ENCODE results near the gene MRPL28. TPM values are rescaled to one million over a fixed set of nuclear protein-coding genes. Genes with fewer than 3 reads are reported as not detected.
A peak's percentile ranks its signal among the peaks of the same experiment; 100 is the strongest.
"Not testable (repeated sequence)": the region's sequence is repeated elsewhere in the genome, so short reads cannot be mapped to it uniquely, and the experiment has no call there.

MRPL28 gene
- total and polyA plus RNA-seq, 2 experiments from 2014 or later: 242 to 290 TPM

DNA sequence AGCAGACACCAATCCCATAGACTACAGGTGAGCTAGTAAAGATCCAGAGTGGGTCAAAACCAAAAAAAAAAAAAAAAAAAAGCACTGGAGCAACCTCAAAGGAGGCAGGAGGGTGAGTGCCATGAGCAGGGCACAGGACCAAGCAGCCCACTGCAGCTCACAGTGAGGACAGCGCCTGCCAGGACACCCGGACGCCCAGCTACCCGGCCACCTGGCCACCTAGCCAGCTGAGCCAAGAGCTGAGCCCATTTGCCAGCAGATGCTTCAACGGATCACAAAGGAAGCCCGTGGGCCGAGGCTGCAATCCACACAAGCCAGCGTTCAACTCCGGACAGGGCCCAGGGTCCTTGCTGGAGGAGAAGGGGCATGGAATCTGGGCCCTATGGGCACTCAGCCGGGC is 32.9 kb downstream of the MRPL28 start:
- Histone ChIP-seq H3K27ac (no peak overlapping the region), H3K4me3 (no peak overlapping the region), H3K36me3 (no peaks in the 10 kb centered on the region), H3K27me3 (no peaks in the 10 kb centered on the region), H3K9me3 (ENCODE audit: low read depth) (no peaks in the 10 kb centered on the region), H3K4me1 (ENCODE audit: low read depth) (no peaks in the 10 kb centered on the region)
- TF ChIP-seq, protein P1, sequence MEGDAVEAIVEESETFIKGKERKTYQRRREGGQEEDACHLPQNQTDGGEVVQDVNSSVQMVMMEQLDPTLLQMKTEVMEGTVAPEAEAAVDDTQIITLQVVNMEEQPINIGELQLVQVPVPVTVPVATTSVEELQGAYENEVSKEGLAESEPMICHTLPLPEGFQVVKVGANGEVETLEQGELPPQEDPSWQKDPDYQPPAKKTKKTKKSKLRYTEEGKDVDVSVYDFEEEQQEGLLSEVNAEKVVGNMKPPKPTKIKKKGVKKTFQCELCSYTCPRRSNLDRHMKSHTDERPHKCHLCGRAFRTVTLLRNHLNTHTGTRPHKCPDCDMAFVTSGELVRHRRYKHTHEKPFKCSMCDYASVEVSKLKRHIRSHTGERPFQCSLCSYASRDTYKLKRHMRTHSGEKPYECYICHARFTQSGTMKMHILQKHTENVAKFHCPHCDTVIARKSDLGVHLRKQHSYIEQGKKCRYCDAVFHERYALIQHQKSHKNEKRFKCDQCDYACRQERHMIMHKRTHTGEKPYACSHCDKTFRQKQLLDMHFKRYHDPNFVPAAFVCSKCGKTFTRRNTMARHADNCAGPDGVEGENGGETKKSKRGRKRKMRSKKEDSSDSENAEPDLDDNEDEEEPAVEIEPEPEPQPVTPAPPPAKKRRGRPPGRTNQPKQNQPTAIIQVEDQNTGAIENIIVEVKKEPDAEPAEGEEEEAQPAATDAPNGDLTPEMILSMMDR (IDR thresholded peaks at IDR 0.05; ENCODE audit: low read depth, low read length): no peak
- DNase-seq (ENCODE audit: low read depth in 1 of 2, low spot score in 1 of 2): no peak

DNA sequence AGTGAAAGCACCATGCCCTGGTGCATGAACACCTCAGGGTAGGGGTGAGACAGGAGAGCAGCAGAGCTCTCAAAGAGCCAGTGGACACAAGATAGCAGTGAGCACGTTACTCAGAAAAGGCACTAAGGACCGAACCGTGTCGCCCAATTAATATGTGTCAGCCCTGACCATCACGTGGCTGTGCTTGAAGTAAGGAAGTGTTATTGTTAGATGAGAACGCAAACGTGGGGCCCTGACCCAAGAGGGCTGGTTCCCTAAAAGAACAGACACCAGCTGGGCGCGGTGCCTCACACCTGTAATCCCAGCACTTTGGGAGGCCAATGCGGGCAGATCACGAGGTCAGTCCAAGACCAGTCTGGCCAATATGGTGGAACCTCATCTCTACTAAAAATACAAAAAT is 34.1 kb downstream of the MRPL28 start:
- no peaks in the 10 kb centered on the region for H3K36me3 ChIP-seq
- TF ChIP-seq, protein P1 (IDR thresholded peaks at IDR 0.05; ENCODE audit: low read depth, low read length): no peak
- no peak overlapping the region for H3K4me3 ChIP-seq

DNA sequence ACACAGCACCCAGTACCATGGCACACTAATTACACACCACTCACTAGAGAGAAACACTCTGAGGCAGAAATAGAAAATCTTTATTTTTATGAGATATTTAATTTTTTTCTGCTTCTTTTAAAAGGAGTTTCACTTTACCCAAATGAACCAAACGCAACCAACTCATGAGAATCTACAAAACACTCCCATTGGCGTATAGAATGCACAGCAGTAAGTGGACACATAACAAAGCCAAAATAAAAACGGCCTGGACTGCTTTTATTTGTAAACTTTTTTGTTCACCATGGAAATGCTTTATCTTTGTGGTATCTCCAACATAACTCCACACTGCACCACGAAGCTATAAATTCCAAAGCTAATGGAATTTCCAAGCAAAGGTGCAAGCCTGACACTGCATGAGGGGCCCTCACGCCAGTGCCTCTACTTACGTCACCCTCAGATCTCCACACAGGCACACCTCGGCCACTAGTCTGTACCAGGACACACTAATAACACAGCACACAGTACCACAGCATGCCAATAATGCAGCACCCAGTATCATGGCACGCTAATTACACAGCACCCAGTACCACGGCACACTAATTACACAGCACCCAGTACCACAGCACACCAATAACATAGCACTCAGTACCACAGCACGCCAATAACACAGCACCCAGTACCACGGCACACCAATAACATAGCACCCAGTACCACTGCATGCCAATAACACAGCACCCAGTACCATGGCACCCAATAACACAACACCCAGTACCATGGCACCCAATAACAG is 35.3 kb downstream of the MRPL28 start:
- not testable (repeated sequence) for H3K27me3 ChIP-seq; H3K9me3 ChIP-seq (ENCODE audit: low read depth); H3K36me3 ChIP-seq; H3K27ac ChIP-seq; H3K4me1 ChIP-seq (ENCODE audit: low read depth); H3K4me3 ChIP-seq
- DNase-seq (ENCODE audit: low read depth in 1 of 2, low spot score in 1 of 2): peak in 1 of 2 donors; percentile 39

More for the DNA sequence above, 34.1 kb downstream of the MRPL28 start:
- no peak for DNase-seq (ENCODE audit: low read depth in 1 of 2, low spot score in 1 of 2)
- Histone ChIP-seq H3K4me1 (ENCODE audit: low read depth) (peaks cover 1% of the 10 kb centered on the region), H3K9me3 (ENCODE audit: low read depth) (no peaks in the 10 kb centered on the region), H3K27ac (no peak overlapping the region), H3K27me3 (no peaks in the 10 kb centered on the region)

DNA sequence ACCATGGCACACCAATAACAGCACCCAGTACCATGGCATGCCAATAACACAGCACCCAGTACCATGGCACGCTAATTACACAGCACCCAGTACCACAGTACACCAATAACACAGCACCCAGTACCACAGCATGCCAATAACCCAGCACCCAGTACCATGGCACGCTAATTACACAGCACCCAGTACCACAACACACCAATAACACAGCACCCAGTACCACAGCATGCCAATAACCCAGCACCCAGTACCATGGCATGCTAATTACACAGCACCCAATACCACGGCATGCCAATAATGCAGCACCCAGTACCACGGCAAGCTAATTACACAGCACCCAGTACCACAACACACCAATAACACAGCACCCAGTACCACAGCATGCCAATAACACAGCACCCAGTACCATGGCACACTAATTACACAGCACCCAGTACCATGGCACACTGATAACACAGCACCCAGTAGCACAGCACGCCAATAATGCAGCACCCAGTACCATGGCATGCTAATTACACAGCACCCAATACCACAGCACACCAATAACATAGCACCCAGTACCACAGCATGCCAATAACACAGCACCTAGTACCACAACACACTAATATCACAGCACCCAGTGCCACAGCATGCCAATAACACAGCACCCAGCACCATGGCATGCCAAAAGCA is 36.0 kb downstream of the MRPL28 start:
- H3K4me1 ChIP-seq (ENCODE audit: low read depth); H3K27ac ChIP-seq; H3K9me3 ChIP-seq (ENCODE audit: low read depth); H3K36me3 ChIP-seq; H3K27me3 ChIP-seq; H3K4me3 ChIP-seq; DNase-seq (ENCODE audit: low read depth in 1 of 2, low spot score in 1 of 2): not testable (repeated sequence)

DNA sequence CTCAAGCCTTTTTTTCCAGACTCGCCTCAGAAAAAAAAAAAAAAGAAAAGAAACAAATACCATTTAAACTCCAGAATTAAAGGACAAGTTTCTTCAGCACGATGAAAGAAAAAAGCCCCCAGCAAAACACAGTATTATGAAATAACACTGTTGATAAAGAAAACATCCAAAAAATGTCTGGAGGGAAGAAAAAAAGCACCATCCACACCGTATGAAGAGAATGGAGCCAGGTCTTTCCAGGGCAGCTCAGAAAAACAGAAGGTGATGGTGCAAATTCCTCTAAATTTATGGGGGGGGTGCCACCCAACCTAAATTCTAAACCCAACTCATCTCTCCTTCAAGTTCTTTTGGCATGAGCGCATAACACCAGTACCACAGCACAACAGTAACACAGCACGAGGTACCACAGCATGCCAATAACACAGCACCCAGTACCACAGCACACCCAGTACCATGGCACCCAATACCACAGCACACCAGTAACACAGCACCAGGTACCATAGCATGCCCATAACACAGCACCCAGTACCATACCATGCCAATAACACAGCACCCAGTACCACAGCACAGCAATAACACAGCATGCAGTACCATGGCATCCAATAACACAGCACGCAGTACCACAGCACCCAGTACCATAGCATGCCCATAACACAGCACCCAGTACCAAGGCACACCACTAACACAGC is 36.8 kb downstream of the MRPL28 start:
- no peak overlapping the region for H3K27ac ChIP-seq
- TF ChIP-seq, protein P1 (IDR thresholded peaks at IDR 0.05; ENCODE audit: low read depth, low read length): no peak
- peak in 1 of 2 donors; percentile 62 for DNase-seq (ENCODE audit: low read depth in 1 of 2, low spot score in 1 of 2)
- H3K27me3 ChIP-seq: no peaks in the 10 kb centered on the region
- H3K4me1 ChIP-seq (ENCODE audit: low read depth): peaks cover 4% of the 10 kb centered on the region
- no peaks in the 10 kb centered on the region for H3K36me3 ChIP-seq
- no peak overlapping the region for H3K4me3 ChIP-seq
- no peaks in the 10 kb centered on the region for H3K9me3 ChIP-seq (ENCODE audit: low read depth)

DNA sequence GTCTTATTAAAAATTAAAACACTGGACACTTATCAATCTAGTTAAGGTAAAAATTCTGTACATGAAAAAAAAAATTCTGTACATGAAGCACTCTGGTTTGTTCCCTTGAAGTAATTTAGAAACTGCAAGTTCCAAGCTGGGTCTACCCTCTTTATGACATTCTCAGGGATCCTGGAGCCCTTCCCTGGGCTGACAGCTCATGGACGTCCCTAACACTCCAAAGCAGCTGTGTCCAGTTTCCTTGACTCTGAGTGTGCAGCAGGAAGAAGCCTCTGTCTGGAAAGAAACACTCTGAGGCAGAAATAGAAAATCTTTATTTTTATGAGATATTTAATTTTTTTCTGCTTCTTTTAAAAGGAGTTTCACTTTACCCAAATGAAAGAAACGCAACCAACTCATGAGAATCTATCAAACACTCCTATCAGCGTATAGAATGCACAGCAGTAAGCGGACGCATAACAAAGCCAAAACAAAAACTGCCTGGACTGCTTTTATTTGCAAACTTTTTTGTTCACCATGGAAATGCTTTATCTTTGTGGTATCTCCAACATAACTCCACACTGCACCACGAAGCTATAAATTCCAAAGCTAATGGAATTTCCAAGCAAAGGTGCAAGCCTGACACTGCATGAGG is 39.0 kb downstream of the MRPL28 start:
- not testable (repeated sequence) for H3K27me3 ChIP-seq; H3K4me1 ChIP-seq (ENCODE audit: low read depth); H3K4me3 ChIP-seq; H3K36me3 ChIP-seq; H3K9me3 ChIP-seq (ENCODE audit: low read depth)
- peak; percentile 25 to 69 for DNase-seq (ENCODE audit: low read depth in 1 of 2, low spot score in 1 of 2)
- H3K27ac ChIP-seq: peak overlapping the region; percentile 45
